Endometrium (tissue), 2 donors: ENCODE results near the gene PKP4.
"Not testable (repeated sequence)": the region's sequence is repeated elsewhere in the genome, so short reads cannot be mapped to it uniquely, and the experiment has no call there.

Experiments
- FAIRE-seq: peaks from 2 replicates; lab custom pipeline; 2012; peaks lifted over from hg19 to GRCh38; lab: Jason Lieb, UNC
- donor health status: control.
- donor health status: control.

PKP4 gene

DNA sequence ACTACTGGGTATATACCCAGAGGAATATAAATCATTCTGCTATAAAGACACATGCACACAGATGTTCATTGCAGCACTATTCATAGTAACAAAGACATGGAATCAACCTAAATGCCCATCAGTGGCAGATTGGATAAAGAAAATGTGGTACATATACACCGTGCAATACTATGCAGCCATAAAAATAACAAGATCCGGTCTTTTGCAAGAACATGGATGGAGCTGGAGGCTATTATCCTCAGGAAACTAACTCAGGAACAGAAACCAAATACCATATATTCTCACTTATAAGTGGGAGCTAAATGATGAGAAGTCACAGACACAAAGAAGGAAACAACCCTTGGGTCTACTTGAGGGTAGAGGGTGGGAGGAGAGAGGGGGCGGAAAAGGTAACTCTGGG, 16.5 kb downstream of the PKP4 start:
- FAIRE-seq: not testable (repeated sequence)

GRCh38 chr2:158473719-158474392, 17.1 kb downstream of the PKP4 start:
- no peak for FAIRE-seq

- FAIRE-seq: not testable (repeated sequence)
Observed at GRCh38 chr2:158474526-158475011, 17.8 kb downstream of the PKP4 start.

DNA sequence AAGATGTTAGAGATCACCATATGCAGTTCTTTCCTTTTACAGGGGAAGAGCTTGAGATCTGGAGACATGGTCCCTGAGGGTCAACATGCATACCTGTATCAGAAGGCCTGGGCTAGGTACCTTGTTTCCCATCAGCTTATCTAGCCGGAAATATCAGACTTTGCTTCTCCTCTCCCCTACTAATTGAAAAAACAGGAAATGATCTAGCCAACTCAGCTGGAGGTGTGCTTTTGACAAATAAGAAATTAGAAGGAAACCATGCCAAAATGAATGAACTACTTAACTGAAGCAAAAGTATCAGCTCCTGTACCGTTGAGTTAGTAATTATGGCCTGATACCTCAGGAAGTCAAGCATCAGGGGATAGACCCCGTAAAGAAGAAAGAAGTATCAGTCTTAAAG, 20.4 kb downstream of the PKP4 start:
- no peak for FAIRE-seq

DNA sequence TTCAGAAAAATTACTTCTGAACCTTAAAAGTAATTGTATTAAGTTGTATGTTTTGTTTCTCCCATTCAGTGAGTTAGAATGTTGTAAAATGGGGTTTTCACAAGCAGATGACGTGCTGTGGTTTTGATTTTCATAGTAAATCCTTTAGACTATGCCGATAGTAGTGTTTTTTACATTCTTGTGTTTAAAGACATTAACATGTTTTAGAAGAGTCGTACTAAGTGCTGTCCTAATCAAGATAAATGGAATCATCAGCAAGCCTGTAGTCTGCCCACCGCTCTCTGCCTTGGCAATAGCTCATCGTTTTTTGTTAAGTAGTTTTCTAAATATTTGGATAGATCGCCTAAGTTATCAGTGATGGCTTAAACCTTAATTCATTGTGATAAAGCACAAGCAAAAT, 21.5 kb downstream of the PKP4 start:
- FAIRE-seq: no peak

- FAIRE-seq: no peak
Observed at GRCh38 chr2:158478816-158479215, 22.1 kb downstream of the PKP4 start.

- no peak for FAIRE-seq
Observed at GRCh38 chr2:158481116-158481515, 24.4 kb downstream of the PKP4 start.

GRCh38 chr2:158482594-158482993, 25.8 kb downstream of the PKP4 start:
- no peak for FAIRE-seq

DNA sequence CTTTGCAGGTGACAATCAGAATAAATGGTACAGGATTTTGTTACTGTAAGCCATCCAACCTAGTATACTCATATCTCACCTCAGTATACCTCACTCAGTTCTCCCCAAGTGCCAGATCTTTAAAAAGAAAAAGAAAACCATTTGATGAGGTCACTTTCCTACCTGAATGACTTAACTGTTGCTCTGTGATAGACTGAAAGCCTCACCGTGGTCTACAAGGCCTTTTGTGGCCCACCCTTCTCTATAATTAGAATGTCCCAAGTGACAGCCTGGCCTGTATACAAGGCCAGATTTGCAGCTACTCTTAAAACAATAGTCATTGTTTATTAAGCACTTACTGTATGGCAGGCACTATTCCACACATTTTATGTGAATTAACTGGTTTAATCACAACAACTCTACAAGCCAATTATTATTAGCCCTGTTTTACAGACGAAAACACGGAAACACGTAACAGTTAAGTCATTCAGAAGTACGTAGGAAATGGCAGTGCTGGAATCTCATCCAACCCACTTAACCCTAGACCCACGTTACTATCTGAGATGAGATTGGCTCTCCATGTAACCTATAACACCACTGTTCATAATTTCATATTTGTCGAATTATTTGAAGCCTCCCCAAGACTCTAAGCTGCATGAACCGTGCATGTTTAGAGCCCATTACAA, 28.3 kb downstream of the PKP4 start:
- no peak for FAIRE-seq

DNA sequence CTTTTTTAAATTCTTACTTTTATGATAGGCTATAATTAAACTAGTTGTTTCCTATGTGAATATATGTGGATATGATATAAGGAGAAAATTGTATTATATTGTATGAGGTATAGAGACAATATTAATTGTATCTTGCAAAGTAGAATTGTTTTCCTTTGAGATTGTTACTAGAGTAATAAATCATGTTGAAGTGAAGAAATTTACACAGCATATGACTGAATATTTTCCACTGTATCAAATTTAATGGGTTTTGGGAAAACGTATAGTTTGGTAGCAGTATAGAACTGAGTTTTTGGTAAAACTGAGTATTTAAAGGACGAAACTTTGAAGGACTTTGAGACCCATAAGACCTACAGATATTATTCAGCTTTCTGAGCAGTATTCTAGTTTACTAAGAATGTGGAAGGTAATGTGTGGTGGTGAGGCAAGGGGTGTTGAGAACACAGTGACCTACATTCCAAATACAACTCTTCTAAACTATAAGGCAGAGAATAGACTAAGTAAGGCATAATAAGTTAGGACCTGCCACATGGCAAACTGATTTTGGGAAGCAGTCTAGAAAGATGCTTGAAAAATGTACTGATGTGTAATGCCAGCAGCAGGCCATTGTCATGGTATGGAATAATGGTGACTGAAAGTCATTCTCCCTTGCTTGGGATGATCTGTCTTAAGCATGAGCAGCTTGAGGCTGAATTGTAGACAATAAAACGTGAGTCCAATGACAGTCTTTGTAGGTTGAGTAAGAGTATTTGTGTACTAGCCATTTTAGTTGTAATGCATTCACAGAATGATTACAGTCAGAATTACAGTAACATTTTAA, 29.6 kb downstream of the PKP4 start:
- no peak for FAIRE-seq

DNA sequence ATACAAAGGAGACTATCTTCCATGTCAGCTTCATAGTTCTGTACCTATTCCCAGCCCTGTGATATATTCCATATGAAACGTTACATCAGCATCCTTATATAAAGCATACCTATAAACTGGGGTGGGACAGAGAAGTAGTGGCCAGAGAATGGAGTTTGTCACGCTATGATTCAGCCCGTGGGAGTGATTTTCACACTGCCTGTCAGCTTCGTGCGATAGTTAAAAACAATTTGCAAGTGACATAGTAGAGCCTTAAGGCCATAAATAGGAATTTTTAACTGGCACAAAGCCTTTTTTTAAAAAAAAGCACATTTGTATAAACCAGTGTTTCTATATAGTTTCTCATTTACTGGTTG, 30.2 kb downstream of the PKP4 start:
- FAIRE-seq: no peak

GRCh38 chr2:158487419-158487818, 30.7 kb downstream of the PKP4 start:
- no peak for FAIRE-seq

DNA sequence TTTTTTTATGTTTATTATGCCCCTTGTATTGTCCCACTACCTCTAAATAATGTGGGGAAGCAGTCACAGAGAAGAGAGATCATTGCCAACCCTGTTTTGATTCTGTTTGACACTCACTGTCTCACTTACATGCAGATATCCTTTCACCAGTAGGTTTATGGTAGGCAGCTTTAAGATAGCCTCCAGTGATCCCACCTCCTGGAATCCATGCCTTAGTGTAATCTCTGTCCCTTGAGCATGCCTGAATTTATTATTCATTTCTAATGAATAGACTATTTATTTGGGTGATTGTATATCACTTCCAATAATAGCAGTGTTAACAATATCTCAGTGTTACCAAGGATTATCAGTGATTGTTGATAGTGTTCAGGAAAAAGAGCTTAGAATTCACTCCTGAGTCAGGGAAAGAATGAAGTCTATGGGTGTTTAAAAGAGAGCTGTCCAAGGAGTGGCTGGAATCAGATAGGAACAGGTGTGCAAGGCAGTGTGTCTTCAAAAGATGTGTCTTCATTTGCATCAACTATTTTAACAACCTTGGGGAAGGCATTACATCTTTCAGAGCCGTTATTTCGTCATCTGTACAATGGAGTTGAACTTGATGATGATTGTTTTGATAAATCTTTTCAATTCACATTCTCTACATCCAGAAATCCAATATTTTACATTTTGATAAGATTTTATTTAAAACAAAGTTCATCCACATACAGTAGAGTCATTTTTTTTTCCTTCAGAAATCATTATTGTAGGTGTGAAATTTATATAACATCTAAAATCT, 31.9 kb downstream of the PKP4 start:
- no peak for FAIRE-seq

GRCh38 chr2:158489366-158490112, 32.8 kb downstream of the PKP4 start:
- no peak for FAIRE-seq

- no peak for FAIRE-seq
Observed at GRCh38 chr2:158491072-158491471, 34.3 kb downstream of the PKP4 start.

GRCh38 chr2:158493458-158493857, 36.7 kb downstream of the PKP4 start:
- no peak for FAIRE-seq

DNA sequence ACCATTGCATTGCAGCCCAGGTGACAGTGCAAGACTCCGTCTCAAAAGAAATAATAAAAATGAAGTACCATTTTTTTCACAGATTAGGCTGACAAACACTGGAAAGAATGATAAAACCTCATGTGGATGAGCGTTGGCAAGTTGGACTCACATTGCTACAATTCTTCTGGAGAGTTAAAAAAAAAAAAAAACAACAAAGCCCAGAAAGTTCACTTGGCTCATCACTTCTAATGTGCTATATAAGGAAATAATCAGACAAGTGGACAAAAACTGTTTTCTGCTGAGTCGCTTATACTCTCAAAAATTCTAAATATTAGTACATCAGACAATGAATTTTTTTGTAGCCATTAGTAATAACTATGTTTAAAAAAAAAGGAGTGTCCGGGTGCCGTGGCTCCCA, 38.4 kb downstream of the PKP4 start:
- no peak for FAIRE-seq

DNA sequence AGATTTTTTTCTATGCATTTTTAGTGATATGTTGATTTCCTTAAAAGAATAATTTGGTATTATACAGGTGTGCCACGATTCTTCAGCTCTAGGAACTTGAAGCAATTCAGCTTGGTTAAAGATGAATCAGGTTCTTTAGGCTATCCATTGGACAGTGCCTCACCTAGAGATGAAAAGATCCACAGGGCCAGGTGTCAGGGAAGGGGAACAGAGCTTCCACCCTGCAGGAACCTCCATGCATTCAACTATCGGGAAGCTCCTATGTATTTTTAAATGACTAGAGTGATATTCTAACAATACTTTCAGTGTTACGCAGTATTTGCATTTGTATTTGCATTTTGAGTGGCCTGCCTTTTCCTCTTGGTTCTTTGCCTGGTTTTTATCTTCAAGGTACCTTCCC, 40.2 kb downstream of the PKP4 start:
- FAIRE-seq: no peak

GRCh38 chr2:158497486-158497885, 40.7 kb downstream of the PKP4 start:
- FAIRE-seq: no peak

- no peak for FAIRE-seq
Observed at GRCh38 chr2:158498043-158498748, 41.4 kb downstream of the PKP4 start.

DNA sequence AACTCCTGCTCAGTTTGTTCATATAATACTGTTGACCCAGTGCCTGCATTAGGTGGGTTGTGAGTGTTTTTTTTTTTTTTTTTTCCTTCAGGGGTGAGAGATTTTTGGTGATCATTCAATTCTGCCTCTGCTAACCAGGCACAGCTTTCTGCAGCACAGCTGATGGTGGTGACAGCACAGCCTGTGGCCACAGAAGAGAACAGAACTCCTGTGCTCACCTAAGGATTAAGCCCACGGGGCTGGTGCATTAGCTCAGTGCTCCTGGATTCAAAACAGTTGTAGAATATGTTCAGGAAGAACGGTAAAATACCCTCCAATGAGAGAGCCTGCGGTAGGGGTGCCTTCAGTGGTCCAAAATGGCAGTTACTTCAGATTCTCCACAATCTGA, 42.0 kb downstream of the PKP4 start:
- FAIRE-seq: no peak
